ENCODE measurements around the gene RAB11FIP4. TPM values are rescaled to one million over a fixed set of nuclear protein-coding genes. Genes with fewer than 3 reads are reported as not detected.

Gene RAB11FIP4
- total and polyA plus RNA-seq, 9 donors = 1.8 to 16.5 (median 6.4) TPM

- DNase-seq = no peak
- no peak overlapping the region for H3K4me3 ChIP-seq
- WGBS, 3 donors = 76 to 87% (median 82%) methylated on average over 4 of the region's 4 CpGs
- intact Hi-C loops (cut with DNase I) = no loop called here
- H3K27ac ChIP-seq = no peak overlapping the region
- H3K4me1 ChIP-seq (ENCODE audit: insufficient read depth) = peaks cover 8% of the 10 kb centered on the region
- H3K9me3 ChIP-seq = no peaks in the 10 kb centered on the region
- no peak for TF ChIP-seq POLR2A (IDR thresholded peaks at IDR 0.05)
- no peak for TF ChIP-seq CTCF (IDR thresholded peaks at IDR 0.05)
- TF ChIP-seq EP300 (IDR thresholded peaks at IDR 0.05) = no peak
- no peaks in the 10 kb centered on the region for H3K36me3 ChIP-seq
- H3K27me3 ChIP-seq = no peaks in the 10 kb centered on the region
Measured at GRCh38 chr17:31427684-31428083, 36.2 kb downstream of the RAB11FIP4 start.

- 71 to 77% (median 77%) methylated on average over 10 of the region's 10 CpGs for WGBS, 3 donors
- no peak for DNase-seq
- Histone ChIP-seq H3K4me1 (ENCODE audit: insufficient read depth) (peaks cover 8% of the 10 kb centered on the region), H3K9me3 (no peaks in the 10 kb centered on the region), H3K27me3 (no peaks in the 10 kb centered on the region), H3K4me3 (no peak overlapping the region), H3K27ac (no peak overlapping the region), H3K36me3 (no peaks in the 10 kb centered on the region)
- TF ChIP-seq CTCF (IDR thresholded peaks at IDR 0.05) (no peak), EP300 (IDR thresholded peaks at IDR 0.05) (no peak), POLR2A (IDR thresholded peaks at IDR 0.05) (no peak)
- intact Hi-C loops (cut with DNase I) = no loop called here
Measured at GRCh38 chr17:31428111-31428510, 36.6 kb downstream of the RAB11FIP4 start.

GRCh38 chr17:31428512-31428911, 37.0 kb downstream of the RAB11FIP4 start:
- intact Hi-C loops (cut with DNase I) = no loop called here
- Histone ChIP-seq H3K4me3 (no peak overlapping the region), H3K27me3 (no peaks in the 10 kb centered on the region), H3K27ac (no peak overlapping the region), H3K9me3 (no peaks in the 10 kb centered on the region), H3K36me3 (no peaks in the 10 kb centered on the region), H3K4me1 (ENCODE audit: insufficient read depth) (peaks cover 8% of the 10 kb centered on the region)
- TF ChIP-seq POLR2A (IDR thresholded peaks at IDR 0.05) = no peak
- TF ChIP-seq EP300 (IDR thresholded peaks at IDR 0.05) = no peak
- TF ChIP-seq CTCF (IDR thresholded peaks at IDR 0.05) = no peak
- DNase-seq = no peak
- WGBS, 3 donors = 82 to 91% (median 89%) methylated on average over 4 of the region's 4 CpGs

- intact Hi-C loops (cut with DNase I) = loop anchor here in 2 of 4 donors (10.0 kb wide), 2 partner anchors 94 to 414 kb away; no protein-coding TSS in a partner anchor
- Histone ChIP-seq H3K9me3 (no peaks in the 10 kb centered on the region), H3K4me1 (ENCODE audit: insufficient read depth) (no peaks in the 10 kb centered on the region), H3K27me3 (no peaks in the 10 kb centered on the region), H3K27ac (no peak overlapping the region), H3K36me3 (no peaks in the 10 kb centered on the region), H3K4me3 (no peak overlapping the region)
- WGBS, 3 donors = 32 to 49% (median 38%) methylated on average over 12 of the region's 12 CpGs
- no peak for DNase-seq
- TF ChIP-seq POLR2A (IDR thresholded peaks at IDR 0.05) (no peak), EP300 (IDR thresholded peaks at IDR 0.05) (no peak), CTCF (IDR thresholded peaks at IDR 0.05) (no peak)
Measured at GRCh38 chr17:31431098-31431851, 39.8 kb downstream of the RAB11FIP4 start.
